ENCODE data around the gene ARID3B.

- TF ChIP-seq SP1 (IDR thresholded peaks at IDR 0.05) (no peak), ELF4 (IDR thresholded peaks at IDR 0.05) (no peak), TARDBP (IDR thresholded peaks at IDR 0.05) (no peak), BHLHE40 (IDR thresholded peaks at IDR 0.05; ENCODE audit: borderline replicate concordance) (no peak), ZNF384 (IDR thresholded peaks at IDR 0.05) (no peak; the same call in 1 of the 2 replicates), FOXK2 (IDR thresholded peaks at IDR 0.05) (no peak), FOXA1 (IDR thresholded peaks at IDR 0.05) (no peak), ARNT (IDR thresholded peaks at IDR 0.05) (no peak), HDGF (IDR thresholded peaks at IDR 0.05; ENCODE audit: borderline replicate concordance) (no peak), SUZ12 (IDR thresholded peaks at IDR 0.05) (no peak), NFRKB (IDR thresholded peaks at IDR 0.05) (no peak), L3MBTL2 (conservative IDR thresholded peaks at IDR 0.05) (no peak), FOXM1 (IDR thresholded peaks at IDR 0.05; ENCODE audit: borderline replicate concordance) (no peak), PKNOX1 (IDR thresholded peaks at IDR 0.05) (no peak)
Measured at GRCh38 chr15:74528876-74529275, 12.1 kb upstream of the ARID3B start.
